ENCODE data around the gene FLG2.
"Not testable (repeated sequence)": the region's sequence is repeated elsewhere in the genome, so short reads cannot be mapped to it uniquely, and the experiment has no call there.

The FLG2 gene

DNA sequence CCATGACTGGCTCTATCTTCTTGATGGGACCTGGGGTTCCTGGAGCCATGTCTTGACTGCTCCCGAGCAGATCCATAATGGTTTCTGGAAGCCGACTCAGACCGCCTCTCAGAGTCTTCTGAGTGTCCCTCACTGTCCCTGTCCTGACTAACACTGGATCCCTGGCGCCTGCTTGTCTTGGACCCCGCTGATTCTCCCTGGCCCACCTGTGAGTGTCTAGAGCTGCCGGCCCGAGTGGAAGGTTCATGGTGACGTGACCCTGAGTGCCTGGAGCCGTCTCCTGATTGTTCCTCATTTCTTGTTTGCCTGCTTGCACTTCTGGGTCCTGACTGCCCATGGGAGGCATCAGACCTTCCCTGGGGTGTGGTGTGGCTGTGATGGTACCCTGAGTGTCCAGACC is 49.9 kb downstream of the FLG2 start:
- DNase-seq, result no peak

DNA sequence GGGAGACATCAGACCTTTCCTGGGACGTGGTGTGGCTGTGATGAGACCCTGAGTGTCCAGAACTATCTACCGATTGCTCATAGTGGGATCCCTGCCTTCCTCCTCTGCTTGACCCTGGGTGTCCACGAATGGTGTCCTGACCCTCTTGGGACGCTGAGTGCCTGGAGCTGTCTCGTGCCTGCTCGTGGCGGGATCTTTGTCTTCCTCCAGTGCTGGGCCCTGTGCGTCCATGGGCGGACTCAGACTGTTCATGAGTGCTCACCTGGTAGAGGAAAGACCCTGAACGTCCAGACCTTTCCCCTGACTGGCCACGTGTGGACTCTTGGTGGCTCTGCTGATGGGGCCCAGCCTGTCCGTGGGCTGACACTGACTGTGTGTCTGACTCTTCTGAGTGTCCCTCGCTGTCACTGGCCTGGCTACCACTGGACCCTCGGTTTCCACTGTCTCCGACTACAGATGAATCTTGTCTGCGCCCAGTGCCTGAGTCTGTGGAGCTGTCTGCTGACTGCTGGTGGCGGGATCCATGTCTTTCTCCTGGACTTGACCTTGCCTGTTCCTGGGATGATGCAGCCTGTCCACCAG is 50.4 kb downstream of the FLG2 start:
- DNase-seq, result not testable (repeated sequence)

DNA sequence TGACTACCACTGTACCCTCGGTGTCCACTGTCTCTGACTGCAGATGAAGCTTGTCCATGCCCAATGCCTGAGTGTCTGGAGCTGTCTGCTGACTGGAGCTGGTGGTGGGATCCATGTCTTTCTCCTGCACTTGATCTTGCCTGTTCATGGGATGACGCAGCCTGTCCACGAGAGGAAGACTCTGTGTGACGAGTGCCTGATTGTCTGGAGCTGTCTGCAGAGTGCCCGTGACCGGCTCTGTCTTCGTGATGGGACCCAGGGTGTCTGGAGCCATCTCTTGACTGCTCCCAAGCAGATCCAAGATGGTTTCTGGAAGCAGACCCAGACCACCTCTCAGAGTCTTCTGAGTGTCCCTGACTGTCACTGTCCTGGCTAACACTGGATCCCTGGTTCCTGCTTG is 51.0 kb downstream of the FLG2 start:
- DNase-seq, result not testable (repeated sequence)

DNA sequence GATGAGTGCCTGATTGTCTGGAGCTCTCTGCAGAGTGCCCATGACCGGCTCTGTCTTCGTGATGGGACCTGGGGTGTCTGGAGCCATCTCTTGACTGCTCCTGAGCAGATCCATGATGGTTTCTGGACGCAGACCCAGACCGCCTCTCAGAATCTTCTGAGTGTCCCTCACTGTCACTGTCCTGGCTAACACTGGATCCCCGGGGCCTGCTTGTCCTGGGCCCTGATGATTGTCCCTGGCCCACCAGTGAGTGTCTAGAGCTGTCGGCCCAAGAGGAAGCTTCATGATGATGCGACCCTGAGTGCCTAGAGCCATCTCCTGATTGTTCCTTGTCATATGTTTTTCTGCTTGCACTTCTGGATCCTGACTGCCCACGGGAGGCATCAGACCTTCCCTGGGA is 51.8 kb downstream of the FLG2 start:
- not testable (repeated sequence) for DNase-seq

DNA sequence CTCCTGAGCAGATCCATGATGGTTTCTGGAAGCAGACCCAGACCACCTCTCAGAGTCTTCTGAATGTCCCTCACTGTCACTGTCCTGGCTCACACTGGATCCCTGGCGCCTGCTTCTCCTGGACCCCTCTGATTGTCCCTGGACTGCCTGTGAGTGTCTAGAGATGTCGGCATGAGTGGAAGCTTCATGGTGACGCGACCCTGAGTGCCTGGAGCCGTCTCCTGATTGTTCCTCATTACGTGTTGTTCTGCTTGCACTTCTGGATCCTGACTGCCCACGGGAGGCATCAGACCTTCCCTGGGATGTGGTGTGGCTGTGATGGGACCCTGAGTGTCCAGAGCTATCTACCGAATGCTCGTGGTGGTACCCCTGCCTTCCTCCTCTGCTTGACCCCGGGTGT is 53.7 kb downstream of the FLG2 start:
- not testable (repeated sequence) for DNase-seq

DNA sequence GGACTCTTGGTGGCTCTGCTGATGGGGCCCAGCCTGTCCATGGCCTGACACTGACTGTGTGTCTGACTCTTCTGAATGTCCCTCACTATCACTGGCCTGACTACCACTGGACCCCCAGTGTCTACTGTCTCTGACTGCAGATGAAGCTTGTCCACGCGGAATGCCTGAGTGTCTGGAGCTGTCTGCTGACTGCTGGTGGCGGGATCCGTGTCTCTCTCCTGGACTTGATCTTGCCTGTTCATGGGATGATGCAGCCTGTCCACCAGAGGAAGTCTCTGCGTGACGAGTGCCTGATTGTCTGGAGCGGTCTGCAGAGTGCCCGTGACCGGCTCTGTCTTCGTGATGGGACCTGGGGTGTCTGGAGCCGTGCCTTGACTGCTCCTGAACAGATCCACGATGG is 55.0 kb downstream of the FLG2 start:
- not testable (repeated sequence) for DNase-seq

DNA sequence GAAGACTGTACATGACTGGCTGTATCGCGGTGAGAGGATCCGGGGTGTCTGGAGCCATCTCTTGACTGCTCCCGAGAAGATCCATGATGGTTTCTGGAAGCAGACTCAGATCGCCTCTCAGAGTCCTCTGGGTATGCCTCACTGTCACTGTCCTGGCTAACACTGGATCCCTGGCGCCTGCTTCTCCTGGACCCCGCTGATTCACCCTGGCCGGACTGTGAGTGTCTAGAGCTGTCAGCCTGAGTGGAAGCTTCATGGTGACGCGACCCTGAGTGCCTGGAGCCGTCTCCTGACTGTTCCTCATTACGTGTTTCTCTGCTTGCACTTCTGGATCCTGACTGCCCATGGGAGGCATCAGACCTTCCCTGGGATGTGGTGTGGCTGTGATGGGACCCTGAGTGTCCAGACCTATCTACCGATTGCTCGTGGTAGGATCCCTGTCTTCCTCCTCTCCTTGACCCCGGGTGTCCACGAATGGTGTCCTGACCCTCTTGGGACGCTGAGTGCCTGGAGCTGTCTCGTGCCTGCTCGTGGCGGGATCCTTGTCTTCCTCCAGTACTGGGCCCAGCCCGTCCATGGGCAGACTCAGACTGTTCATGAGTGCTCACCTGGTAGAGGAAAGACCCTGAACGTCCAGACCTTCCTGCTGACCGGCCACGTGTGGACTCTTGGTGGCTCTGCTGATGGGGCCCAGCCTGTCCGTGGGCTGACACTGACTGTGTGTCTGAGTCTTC is 56.5 kb downstream of the FLG2 start:
- not testable (repeated sequence) for DNase-seq
